ENCODE results near the gene ECHS1.
"Not testable (repeated sequence)": the region's sequence is repeated elsewhere in the genome, so short reads cannot be mapped to it uniquely, and the experiment has no call there.

- not testable (repeated sequence) for TF ChIP-seq CHD2 (IDR thresholded peaks at IDR 0.05; ENCODE audit: borderline replicate concordance, low read depth, low read length); CTCF (IDR thresholded peaks at IDR 0.05 in 2 of 3, conservative IDR thresholded peaks at IDR 0.05 in 1 of 3; ENCODE audit: control insufficient read depth in 2 of 3, extremely low read depth in 1 of 3, insufficient read depth in 1 of 3, low read depth in 3 of 3, low read length in 3 of 3); CBX5 (IDR thresholded peaks at IDR 0.05; ENCODE audit: low read depth); STAT1 (conservative IDR thresholded peaks at IDR 0.05); TBL1XR1 (IDR thresholded peaks at IDR 0.05; ENCODE audit: low read depth, low read length); KAT2A (conservative IDR thresholded peaks at IDR 0.05; ENCODE audit: control insufficient read depth, low read depth, low read length); POLR2AphosphoS5 (IDR thresholded peaks at IDR 0.05; ENCODE audit: low read length); POLR2A (IDR thresholded peaks at IDR 0.05; ENCODE audit: low read depth, low read length); FOS (IDR thresholded peaks at IDR 0.05; ENCODE audit: borderline replicate concordance, extremely low read depth, insufficient read length); HCFC1 (IDR thresholded peaks at IDR 0.05; ENCODE audit: low read length); EZH2 (IDR thresholded peaks at IDR 0.05; ENCODE audit: borderline replicate concordance, control insufficient read depth, low read depth, low read length); CREB1 (IDR thresholded peaks at IDR 0.05; ENCODE audit: low read depth); REST (IDR thresholded peaks at IDR 0.05; ENCODE audit: low read depth, low read length); BACH1 (IDR thresholded peaks at IDR 0.05; ENCODE audit: borderline replicate concordance)
Measured at GRCh38 chr10:133386951-133387350, 13.8 kb upstream of the ECHS1 start.

Data from GM12878 (cell line).